Liver (tissue), 9 donors: Measurements from ENCODE around the gene NISCH. TPM values are rescaled to one million over a fixed set of nuclear protein-coding genes. Genes with fewer than 3 reads are reported as not detected.

Source experiments
- DNase-seq: peaks from one replicate; pipeline ENCODE4 v3.0.0-alpha.2; 2017; ENCODE audit warnings: low spot score
- H3K27ac ChIP-seq, 2 donors: one replicate each; pipeline ENCODE4 v1.7.0; 2013; ENCODE audit warnings: inconsistent platforms in 2 of 2, low read length in 2 of 2, control low read depth in 1 of 2, low read depth in 1 of 2, mild to moderate bottlenecking in 1 of 2
- H3K27me3 ChIP-seq, 4 donors: one replicate each; pipeline versions ENCODE4 v1.6.1 to v1.7.0; 2013; ENCODE audit warnings: low read length in 3 of 4, inconsistent platforms in 1 of 4, mild to moderate bottlenecking in 1 of 4, moderate library complexity in 1 of 4; ENCODE audit not compliant: control insufficient read depth in 4 of 4, insufficient read depth in 4 of 4
- H3K36me3 ChIP-seq, 4 donors: one replicate each; pipeline versions ENCODE4 v1.6.1 to v1.7.0; 2013; ENCODE audit warnings: low read length in 3 of 4, mild to moderate bottlenecking in 3 of 4, low read depth in 1 of 4, moderate library complexity in 1 of 4; ENCODE audit not compliant: control insufficient read depth in 4 of 4, insufficient read depth in 3 of 4
- H3K4me1 ChIP-seq, 4 donors: one replicate each; pipeline versions ENCODE4 v1.6.1 to v1.7.0; 2013; ENCODE audit warnings: low read length in 3 of 4, mild to moderate bottlenecking in 3 of 4, moderate library complexity in 1 of 4; ENCODE audit not compliant: control insufficient read depth in 4 of 4, insufficient read depth in 4 of 4
- H3K4me3 ChIP-seq, 3 donors: one replicate each; pipeline versions ENCODE4 v1.6.1 to v1.7.0; 2013; ENCODE audit warnings: low read length in 3 of 3, control low read depth in 1 of 3, low read depth in 1 of 3, mild to moderate bottlenecking in 1 of 3
- H3K9ac ChIP-seq, 2 donors: one replicate each; pipeline ENCODE4 v1.7.0; 2013; ENCODE audit warnings: low read length in 2 of 2, mild to moderate bottlenecking in 2 of 2, moderate library complexity in 2 of 2, control low read depth in 1 of 2, low read depth in 1 of 2
- H3K9me3 ChIP-seq, 4 donors: one replicate each; pipeline versions ENCODE4 v1.6.1 to v1.7.0; 2013; ENCODE audit warnings: low read length in 3 of 4; ENCODE audit not compliant: control insufficient read depth in 4 of 4
- CTCF ChIP-seq: fragments of 150-350 bp; IDR thresholded peaks from 2 replicates; pipeline ENCODE4 v1.5.1; 2017; ENCODE audit warnings: improper control_type of control experiment, low read depth, low read length; ENCODE audit not compliant: missing input control
- EGR1 ChIP-seq, 2 donors: IDR thresholded peaks; 2 replicates each; pipeline ENCODE4 v1.6.1; 2016 to 2018; ENCODE audit warnings: antibody characterized with exemption in 2 of 2, low read depth in 2 of 2
- FOXA1 ChIP-seq: IDR thresholded peaks from 2 replicates; pipeline ENCODE4 v1.6.1; 2016; ENCODE audit warnings: antibody characterized with exemption
- FOXA2 ChIP-seq: IDR thresholded peaks from 2 replicates; pipeline ENCODE4 v1.6.1; 2016; ENCODE audit warnings: antibody characterized with exemption
- HNF4A ChIP-seq, 2 donors: conservative IDR thresholded peaks; 2 replicates each; pipeline ENCODE4 v1.6.1; 2016; ENCODE audit warnings: antibody characterized with exemption in 2 of 2, mild to moderate bottlenecking in 2 of 2
- HNF4G ChIP-seq: IDR thresholded peaks from 2 replicates; pipeline ENCODE4 v1.6.1; 2016; ENCODE audit warnings: antibody characterized with exemption
- JUND ChIP-seq, 2 donors: IDR thresholded peaks; 2 replicates each; pipeline ENCODE4 v1.6.1; 2016; ENCODE audit warnings: antibody characterized with exemption in 2 of 2
- NR2F2 ChIP-seq: IDR thresholded peaks from 2 replicates; pipeline ENCODE4 v1.6.1; 2016; ENCODE audit warnings: antibody characterized with exemption
- RAD21 ChIP-seq, 2 donors: IDR thresholded peaks; 2 replicates each; pipeline ENCODE4 v1.6.1; 2016; ENCODE audit warnings: antibody characterized with exemption in 2 of 2, mild to moderate bottlenecking in 2 of 2
- RXRA ChIP-seq, 2 donors: IDR thresholded peaks; 2 replicates each; pipeline ENCODE4 v1.6.1; 2017 to 2018; ENCODE audit warnings: antibody characterized with exemption in 2 of 2, mild to moderate bottlenecking in 1 of 2
- ZBTB33 ChIP-seq: IDR thresholded peaks from 2 replicates; pipeline ENCODE4 v1.6.1; 2016; ENCODE audit warnings: antibody characterized with exemption
- WGBS: extraction: QIAGEN DNeasy Blood & Tissue Kit; methylation state at CpG from one replicate; pipeline ENCODE4 v1.1.7; 2013; 5-methylcytosine and 5-hydroxymethylcytosine counted together
- polyA plus RNA-seq, 2 donors: library from polyadenylated mRNA; stranded (reverse) in 1 of 2; unstranded in 1 of 2; fragments of 200-250 nt in 1 of 2; fragments of >200 nt in 1 of 2; fragmentation: Nextera tagmentation in 1 of 2; extraction: Ambion mirVana in 1 of 2; gene quantifications; one replicate each; pipeline versions ENCODE4 v1.2.1 to v1.2.3, GENCODE V29; 2013 to 2015
- total RNA-seq, 2 donors: library from RNA; depleted of rRNA; stranded (reverse); fragments of >200 nt; gene quantifications; one replicate each; pipeline ENCODE4 v1.2.3, GENCODE V29; 2014
- TF ChIP-seq, protein P1 (sequence below): IDR thresholded peaks from 2 replicates; pipeline ENCODE4 v1.6.1; 2016; ENCODE audit warnings: antibody characterized with exemption, mild to moderate bottlenecking
- TF ChIP-seq, protein P2 (sequence below): IDR thresholded peaks from 2 replicates; pipeline ENCODE4 v1.6.1; 2016; ENCODE audit warnings: antibody characterized with exemption
- TF ChIP-seq, protein P3 (sequence below): IDR thresholded peaks from 2 replicates; pipeline ENCODE4 v1.6.1; 2016; ENCODE audit warnings: antibody characterized with exemption
- donor health status: healthy.
- donor health status: healthy.
- donor health status: healthy.
- donor health status: healthy.
- donor health status: healthy.

Gene NISCH
- total and polyA plus RNA-seq, 4 donors = 10.8 to 39.8 (median 17.6) TPM

GRCh38 chr3:52517796-52518722 lies 62.7 kb downstream of the NISCH start:
- no peak for DNase-seq
- H3K9ac ChIP-seq = no peak overlapping the region
- H3K4me3 ChIP-seq = no peak overlapping the region
- TF ChIP-seq NR2F2 = no peak
- no peak for TF ChIP-seq HNF4A (conservative IDR thresholded peaks at IDR 0.05)
- TF ChIP-seq, protein P1, sequence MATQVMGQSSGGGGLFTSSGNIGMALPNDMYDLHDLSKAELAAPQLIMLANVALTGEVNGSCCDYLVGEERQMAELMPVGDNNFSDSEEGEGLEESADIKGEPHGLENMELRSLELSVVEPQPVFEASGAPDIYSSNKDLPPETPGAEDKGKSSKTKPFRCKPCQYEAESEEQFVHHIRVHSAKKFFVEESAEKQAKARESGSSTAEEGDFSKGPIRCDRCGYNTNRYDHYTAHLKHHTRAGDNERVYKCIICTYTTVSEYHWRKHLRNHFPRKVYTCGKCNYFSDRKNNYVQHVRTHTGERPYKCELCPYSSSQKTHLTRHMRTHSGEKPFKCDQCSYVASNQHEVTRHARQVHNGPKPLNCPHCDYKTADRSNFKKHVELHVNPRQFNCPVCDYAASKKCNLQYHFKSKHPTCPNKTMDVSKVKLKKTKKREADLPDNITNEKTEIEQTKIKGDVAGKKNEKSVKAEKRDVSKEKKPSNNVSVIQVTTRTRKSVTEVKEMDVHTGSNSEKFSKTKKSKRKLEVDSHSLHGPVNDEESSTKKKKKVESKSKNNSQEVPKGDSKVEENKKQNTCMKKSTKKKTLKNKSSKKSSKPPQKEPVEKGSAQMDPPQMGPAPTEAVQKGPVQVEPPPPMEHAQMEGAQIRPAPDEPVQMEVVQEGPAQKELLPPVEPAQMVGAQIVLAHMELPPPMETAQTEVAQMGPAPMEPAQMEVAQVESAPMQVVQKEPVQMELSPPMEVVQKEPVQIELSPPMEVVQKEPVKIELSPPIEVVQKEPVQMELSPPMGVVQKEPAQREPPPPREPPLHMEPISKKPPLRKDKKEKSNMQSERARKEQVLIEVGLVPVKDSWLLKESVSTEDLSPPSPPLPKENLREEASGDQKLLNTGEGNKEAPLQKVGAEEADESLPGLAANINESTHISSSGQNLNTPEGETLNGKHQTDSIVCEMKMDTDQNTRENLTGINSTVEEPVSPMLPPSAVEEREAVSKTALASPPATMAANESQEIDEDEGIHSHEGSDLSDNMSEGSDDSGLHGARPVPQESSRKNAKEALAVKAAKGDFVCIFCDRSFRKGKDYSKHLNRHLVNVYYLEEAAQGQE = no peak
- no peak for TF ChIP-seq CTCF
- TF ChIP-seq EGR1 (IDR thresholded peaks at IDR 0.05; ENCODE audit: low read depth in 2 of 2) = no peak
- TF ChIP-seq, protein P2, sequence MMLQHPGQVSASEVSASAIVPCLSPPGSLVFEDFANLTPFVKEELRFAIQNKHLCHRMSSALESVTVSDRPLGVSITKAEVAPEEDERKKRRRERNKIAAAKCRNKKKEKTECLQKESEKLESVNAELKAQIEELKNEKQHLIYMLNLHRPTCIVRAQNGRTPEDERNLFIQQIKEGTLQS = no peak
- TF ChIP-seq HNF4G = no peak
- no peak for TF ChIP-seq RAD21 (IDR thresholded peaks at IDR 0.05)
- no peak for TF ChIP-seq JUND (IDR thresholded peaks at IDR 0.05)
- no peak for TF ChIP-seq ZBTB33
- no peaks in the 10 kb centered on the region for H3K4me1 ChIP-seq
- no peak overlapping the region for H3K27ac ChIP-seq
- H3K27me3 ChIP-seq = no peaks in the 10 kb centered on the region
- H3K9me3 ChIP-seq = no peaks in the 10 kb centered on the region
- no peaks in the 10 kb centered on the region for H3K36me3 ChIP-seq
- 86% methylated on average over 25 of the region's 25 CpGs for WGBS

DNA sequence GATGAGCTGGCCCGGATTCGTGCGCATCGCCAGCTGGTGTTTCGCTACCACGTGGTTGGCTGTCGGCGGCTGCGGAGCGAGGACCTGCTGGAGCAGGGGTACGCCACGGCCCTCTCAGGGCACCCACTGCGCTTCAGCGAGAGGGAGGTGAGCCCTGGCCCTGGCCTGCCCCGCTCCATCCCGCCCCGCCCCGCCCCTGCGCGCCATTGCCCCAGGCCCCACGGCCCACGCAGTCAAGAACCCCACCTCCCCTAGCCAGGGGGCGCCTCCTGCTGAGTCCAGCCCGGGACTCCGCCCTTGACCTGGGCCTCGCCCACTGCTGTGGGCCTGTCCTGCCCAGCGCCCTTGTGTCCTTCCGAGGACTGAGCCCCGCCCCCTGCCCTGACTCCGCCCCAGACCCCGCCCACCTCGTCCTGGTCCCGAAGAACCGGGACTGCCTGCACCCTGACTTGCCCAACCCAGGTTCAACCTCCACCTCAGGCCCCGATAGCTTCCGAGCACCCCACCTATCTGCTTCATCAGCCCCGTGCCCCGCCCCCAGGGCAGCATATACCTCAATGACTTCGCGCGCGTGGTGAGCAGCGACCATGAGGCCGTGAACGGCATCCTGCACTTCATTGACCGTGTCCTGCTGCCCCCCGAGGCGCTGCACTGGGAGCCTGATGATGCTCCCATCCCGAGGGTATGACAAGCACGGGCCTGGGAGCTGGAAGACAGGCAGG lies 63.5 kb downstream of the NISCH start:
- Histone ChIP-seq H3K27ac (no peak overlapping the region), H3K27me3 (no peaks in the 10 kb centered on the region), H3K4me3 (no peak overlapping the region), H3K4me1 (no peaks in the 10 kb centered on the region), H3K9me3 (no peaks in the 10 kb centered on the region), H3K9ac (no peak overlapping the region), H3K36me3 (no peaks in the 10 kb centered on the region)
- 61% methylated on average over 50 of the region's 50 CpGs for WGBS
- DNase-seq = no peak
- TF ChIP-seq RXRA (IDR thresholded peaks at IDR 0.05) (no peak), JUND (IDR thresholded peaks at IDR 0.05) (no peak), FOXA2 (no peak), NR2F2 (no peak), HNF4G (no peak), FOXA1 (no peak), ZBTB33 (no peak)
- TF ChIP-seq, protein P2 = no peak
- TF ChIP-seq, protein P1 = no peak
- TF ChIP-seq, protein P3, sequence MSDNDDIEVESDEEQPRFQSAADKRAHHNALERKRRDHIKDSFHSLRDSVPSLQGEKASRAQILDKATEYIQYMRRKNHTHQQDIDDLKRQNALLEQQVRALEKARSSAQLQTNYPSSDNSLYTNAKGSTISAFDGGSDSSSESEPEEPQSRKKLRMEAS = no peak
